PC-3 (cell line): Measurements from ENCODE around the gene APOO. TPM values are rescaled to one million over a fixed set of nuclear protein-coding genes. Genes with fewer than 3 reads are reported as not detected.

ENCODE experiments used
- ATAC-seq: fragments of 200-7000 bp; cut with Tn5 transposase; 2 replicates; pipeline ENCODE4 v1.9.1; 2020; ENCODE audit warnings: mild to moderate bottlenecking, moderate library complexity
- BruUV-seq: library from RNA; stranded (reverse); fragments of 400-500 nt; replicated peaks from 2 replicates; lab custom pipeline; 2021; lab: Mats Ljungman, UMichigan
- CTCF ChIA-PET: fragments of 300-600 bp; sonication (Branson Sonifier 250); formaldehyde crosslinking; loops from one replicate; lab custom pipeline; 2022; ENCODE audit warnings: antibody characterized with exemption; lab: Charles Lee
- POLR2A ChIA-PET: fragments of 300-600 bp; sonication (Branson Sonifier 250); formaldehyde crosslinking; loops from one replicate; lab custom pipeline; 2022; ENCODE audit warnings: antibody characterized with exemption; ENCODE audit not compliant: unreplicated experiment; lab: Charles Lee
- DNase-seq: peaks from one replicate; pipeline ENCODE4 v3.0.0-alpha.2; 2015
- H2AFZ ChIP-seq: fragments of 300-600 bp; sonication (generic); 2 replicates; pipeline ENCODE4 v1.6.0; 2016; ENCODE audit warnings: antibody characterized with exemption, low read length
- H3F3A ChIP-seq: fragments of 300-600 bp; sonication (generic); one replicate; pipeline ENCODE4 v1.6.0; 2017; ENCODE audit warnings: antibody characterized with exemption, low read length, control low read depth, mild to moderate bottlenecking; ENCODE audit not compliant: unreplicated experiment
- H3K27ac ChIP-seq: fragments of 300-600 bp; sonication (generic); 2 replicates; pipeline ENCODE4 v1.5.1; 2016; ENCODE audit warnings: mild to moderate bottlenecking, low read length
- H3K27me3 ChIP-seq: fragments of 300-600 bp; sonication (generic); 2 replicates; pipeline ENCODE4 v1.6.1; 2016; ENCODE audit warnings: low read length, mixed read lengths
- H3K36me3 ChIP-seq: fragments of 300-600 bp; sonication (generic); 2 replicates; pipeline ENCODE4 v1.6.1; 2016; ENCODE audit warnings: low read depth, mixed run types, low read length, mixed read lengths
- H3K4me1 ChIP-seq: fragments of 300-600 bp; sonication (generic); 2 replicates; pipeline ENCODE4 v1.5.1; 2016; ENCODE audit warnings: low read length; ENCODE audit not compliant: insufficient read depth
- H3K4me2 ChIP-seq: fragments of 300-600 bp; sonication (generic); 2 replicates; pipeline ENCODE4 v1.6.0; 2016; ENCODE audit warnings: low read length
- H3K4me3 ChIP-seq: fragments of 300-600 bp; sonication (generic); 2 replicates; pipeline ENCODE4 v1.5.1; 2016; ENCODE audit warnings: mild to moderate bottlenecking, low read length, mixed read lengths
- H3K79me2 ChIP-seq: fragments of 300-600 bp; sonication (generic); 2 replicates; pipeline ENCODE4 v1.6.1; 2017; ENCODE audit warnings: low read length, mixed read lengths
- H3K9ac ChIP-seq: fragments of 300-600 bp; sonication (generic); 2 replicates; pipeline ENCODE4 v1.6.0; 2016; ENCODE audit warnings: mild to moderate bottlenecking, low read length
- H3K9me2 ChIP-seq: fragments of 300-600 bp; sonication (generic); replicated peaks from 2 replicates; pipeline ENCODE4 v1.6.1; 2016; ENCODE audit warnings: mixed run types, low read length, mixed read lengths
- H3K9me3 ChIP-seq: fragments of 300-600 bp; sonication (generic); 2 replicates; pipeline ENCODE4 v1.6.1; 2016; ENCODE audit warnings: low read length, mixed read lengths
- H4K20me1 ChIP-seq: fragments of 300-600 bp; sonication (generic); 2 replicates; pipeline ENCODE4 v1.6.1; 2016; ENCODE audit warnings: low read length, mixed read lengths
- CTCF ChIP-seq: fragments of 300-600 bp; sonication (generic); conservative IDR thresholded peaks from 2 replicates; pipeline ENCODE4 v1.5.1; 2017; ENCODE audit warnings: antibody characterized with exemption, low read depth, mild to moderate bottlenecking, low read length
- EZH2 ChIP-seq: fragments of 300-600 bp; sonication (generic); IDR thresholded peaks from one replicate; pipeline ENCODE4 v1.6.1; 2017; ENCODE audit warnings: antibody characterized with exemption, mild to moderate bottlenecking, low read length; ENCODE audit not compliant: unreplicated experiment
- EZH2phosphoT487 ChIP-seq: fragments of 300-600 bp; sonication (generic); IDR thresholded peaks from 2 replicates; pipeline ENCODE4 v1.6.1; 2018; ENCODE audit warnings: mild to moderate bottlenecking, antibody characterized with exemption, low read length, borderline replicate concordance
- intact Hi-C: fragments of 100-400 bp; cut with micrococcal nuclease; formaldehyde crosslinking; loops from 2 replicates; pipeline ENCODE4 v1.9.0; 2023
- total RNA-seq: library from RNA; depleted of rRNA; stranded (reverse); fragments of >200 nt; gene quantifications from 2 replicates; pipeline ENCODE4 v1.2.3, GENCODE V29; 2014

The APOO gene
- total RNA-seq, 1 experiment from 2014 or later = 34.0 TPM

DNA sequence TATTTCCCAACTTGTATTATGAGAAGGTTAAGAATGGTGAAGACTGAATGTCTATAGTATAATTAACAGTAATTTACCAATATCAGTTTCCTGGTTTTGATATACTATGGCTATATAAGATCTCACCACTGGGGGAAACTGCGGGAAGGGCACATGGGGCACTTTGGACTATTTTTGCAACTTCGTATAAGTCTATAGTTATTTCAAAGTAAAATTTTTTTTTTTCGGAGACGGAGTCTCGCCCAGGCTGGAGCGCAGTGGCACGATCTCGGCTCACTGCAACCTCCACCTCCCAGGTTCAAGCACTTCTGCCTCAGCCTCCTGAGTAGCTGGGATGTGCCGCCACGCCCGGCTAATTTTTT lies 46.2 kb upstream of the APOO start:
- intact Hi-C loops = no loop called here
- H2AFZ ChIP-seq = no peak overlapping the region
- CTCF ChIA-PET = no interaction called here
- POLR2A ChIA-PET = no interaction called here
- H4K20me1 ChIP-seq = no peaks in the 10 kb centered on the region
- no peaks in the 10 kb centered on the region for H3K27me3 ChIP-seq
- ATAC-seq (no peak), DNase-seq (no peak)
- no peak overlapping the region for H3K4me3 ChIP-seq
- no peak overlapping the region for H3K27ac ChIP-seq
- no peaks in the 10 kb centered on the region for H3K36me3 ChIP-seq
- H3K79me2 ChIP-seq = no peaks in the 10 kb centered on the region
- no peak overlapping the region for H3K4me2 ChIP-seq
- H3F3A ChIP-seq = no peaks in the 10 kb centered on the region
- TF ChIP-seq CTCF (no peak), EZH2phosphoT487 (no peak), EZH2 (no peak)
- no TSS peak for BruUV-seq
- H3K9ac ChIP-seq = no peak overlapping the region
- H3K4me1 ChIP-seq = no peaks in the 10 kb centered on the region; the same call in 1 of the 2 replicates
- H3K9me3 ChIP-seq = no peaks in the 10 kb centered on the region
- H3K9me2 ChIP-seq = no peaks in the 10 kb centered on the region

DNA sequence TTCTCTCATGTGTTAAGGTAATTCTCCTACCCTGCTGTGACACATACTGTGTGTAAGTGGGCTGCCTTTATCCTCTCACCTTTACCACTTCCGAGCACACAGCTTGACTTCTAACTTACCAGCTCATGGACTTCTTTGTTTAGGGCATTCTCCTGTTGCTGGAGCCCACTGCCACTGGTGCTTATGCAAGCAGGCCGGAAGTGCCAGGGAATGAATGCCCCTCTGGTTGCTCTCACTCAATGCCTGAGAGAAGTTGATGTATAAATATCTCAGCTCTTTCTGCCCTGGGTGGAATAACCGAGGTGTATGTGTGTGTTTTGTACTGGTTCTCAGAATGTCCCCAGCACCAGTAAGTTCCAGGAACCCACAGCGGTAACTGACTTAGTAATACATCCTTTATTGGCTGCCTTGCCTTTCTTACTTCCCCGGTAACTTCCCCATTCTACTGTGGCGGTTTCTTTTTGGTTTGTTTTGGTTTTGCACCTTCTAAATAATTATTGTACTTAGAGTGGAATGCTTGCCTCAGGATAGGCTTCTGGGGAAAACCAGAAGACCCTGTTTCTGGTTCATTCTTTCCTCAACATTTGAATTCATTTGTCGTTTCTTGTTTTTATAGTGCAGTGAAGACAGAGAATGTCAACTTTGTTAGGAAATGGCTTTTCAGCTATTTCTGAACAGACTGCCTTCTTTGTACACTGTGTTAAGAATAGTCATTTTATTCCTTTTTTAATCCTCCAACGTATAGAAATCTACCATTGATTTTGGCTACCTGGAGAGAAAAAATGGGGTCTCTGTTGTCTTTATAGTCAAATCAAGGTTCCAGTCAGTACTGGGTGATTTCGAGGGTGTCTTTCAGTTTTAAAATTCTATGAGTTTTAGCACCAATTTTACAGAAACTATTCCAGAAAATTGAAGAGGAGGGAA lies 45.5 kb upstream of the APOO start:
- intact Hi-C loops = no loop called here
- Histone ChIP-seq H3K9me3 (no peaks in the 10 kb centered on the region), H3K27me3 (no peaks in the 10 kb centered on the region), H2AFZ (no peak overlapping the region), H3K79me2 (no peaks in the 10 kb centered on the region), H3K36me3 (no peaks in the 10 kb centered on the region), H3K4me2 (no peak overlapping the region), H3K9ac (no peak overlapping the region), H3K4me1 (no peaks in the 10 kb centered on the region; the same call in 1 of the 2 replicates), H3K9me2 (no peaks in the 10 kb centered on the region), H3K27ac (no peak overlapping the region), H3F3A (no peaks in the 10 kb centered on the region), H4K20me1 (no peaks in the 10 kb centered on the region), H3K4me3 (no peak overlapping the region)
- no peak for TF ChIP-seq EZH2phosphoT487
- no peak for TF ChIP-seq CTCF
- no peak for TF ChIP-seq EZH2
- BruUV-seq = no TSS peak
- ATAC-seq = no peak
- ChIA-PET CTCF (no interaction called here), POLR2A (no interaction called here)
- DNase-seq = no peak

DNA sequence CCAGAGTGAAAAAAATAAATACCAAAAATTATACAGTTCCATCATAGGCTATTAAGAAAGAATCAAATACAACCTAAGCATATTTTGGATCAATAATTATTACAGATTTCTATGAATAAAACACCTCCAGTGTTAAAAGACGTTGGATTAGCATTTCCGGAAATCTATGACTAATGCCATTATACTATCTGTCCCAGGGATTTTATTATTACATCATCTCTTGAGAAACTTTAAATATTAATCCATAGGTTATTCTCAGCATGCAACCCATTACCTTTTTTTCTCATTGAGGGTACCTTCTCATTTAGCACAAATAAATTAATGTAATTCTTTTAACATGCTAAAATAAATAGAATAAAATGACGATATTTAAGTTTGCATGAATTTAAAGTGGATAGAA lies 44.7 kb upstream of the APOO start:
- H3K4me2 ChIP-seq = no peak overlapping the region
- POLR2A ChIA-PET = no interaction called here
- H3K79me2 ChIP-seq = no peaks in the 10 kb centered on the region
- H3F3A ChIP-seq = no peaks in the 10 kb centered on the region
- H3K4me1 ChIP-seq = no peaks in the 10 kb centered on the region; the same call in 1 of the 2 replicates
- no peaks in the 10 kb centered on the region for H3K9me3 ChIP-seq
- H3K9ac ChIP-seq = no peak overlapping the region
- no peak for TF ChIP-seq CTCF
- no peak for TF ChIP-seq EZH2phosphoT487
- TF ChIP-seq EZH2 = no peak
- H2AFZ ChIP-seq = no peak overlapping the region
- no peaks in the 10 kb centered on the region for H3K36me3 ChIP-seq
- H3K27me3 ChIP-seq = no peaks in the 10 kb centered on the region
- H3K27ac ChIP-seq = no peak overlapping the region
- CTCF ChIA-PET = no interaction called here
- intact Hi-C loops = no loop called here
- no peaks in the 10 kb centered on the region for H4K20me1 ChIP-seq
- H3K9me2 ChIP-seq = no peaks in the 10 kb centered on the region
- DNase-seq (no peak), ATAC-seq (no peak)
- H3K4me3 ChIP-seq = no peak overlapping the region
- no TSS peak for BruUV-seq
